Measurements from ENCODE around the gene TASOR2.

TASOR2 gene

GRCh38 chr10:5656737-5657579 lies 27.7 kb upstream of the TASOR2 start:
- no peak for DNase-seq (ENCODE audit: low read depth)

DNA sequence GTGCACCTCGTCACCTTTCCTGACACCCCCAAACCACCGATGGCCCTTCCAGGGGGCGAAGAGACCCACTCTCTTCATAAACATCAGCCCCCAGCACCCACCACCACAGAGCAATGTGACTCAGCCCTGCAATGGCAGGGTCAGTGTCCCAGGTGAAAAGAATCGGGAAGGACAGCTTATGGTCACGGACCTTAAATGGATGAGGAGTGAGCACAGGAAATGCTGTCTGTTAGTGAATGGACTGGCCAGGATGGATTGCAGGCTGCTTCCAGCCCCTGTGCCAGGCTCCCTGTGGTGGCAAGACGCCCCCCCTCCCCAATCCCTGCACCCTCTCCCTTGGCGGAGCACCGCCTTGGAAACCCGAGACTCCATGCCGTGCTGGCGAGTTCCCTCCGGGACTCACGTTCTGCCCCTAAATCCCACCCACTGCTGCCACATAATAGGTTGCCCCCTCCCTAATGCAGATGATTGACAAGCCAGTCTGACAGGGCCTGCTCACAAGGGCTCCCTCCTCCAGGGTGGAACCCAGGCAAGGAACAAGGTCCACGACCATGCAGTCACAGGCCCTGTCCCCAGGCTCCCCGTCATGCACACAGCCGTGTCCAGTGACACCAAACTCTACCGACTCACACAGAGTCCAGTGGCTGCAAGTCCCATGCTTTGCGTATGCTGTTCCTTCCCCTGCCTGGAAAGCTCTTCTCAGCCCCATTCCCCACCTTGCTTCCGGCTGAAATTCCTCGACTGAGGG lies 25.6 kb upstream of the TASOR2 start:
- no peak for DNase-seq (ENCODE audit: low read depth)

DNA sequence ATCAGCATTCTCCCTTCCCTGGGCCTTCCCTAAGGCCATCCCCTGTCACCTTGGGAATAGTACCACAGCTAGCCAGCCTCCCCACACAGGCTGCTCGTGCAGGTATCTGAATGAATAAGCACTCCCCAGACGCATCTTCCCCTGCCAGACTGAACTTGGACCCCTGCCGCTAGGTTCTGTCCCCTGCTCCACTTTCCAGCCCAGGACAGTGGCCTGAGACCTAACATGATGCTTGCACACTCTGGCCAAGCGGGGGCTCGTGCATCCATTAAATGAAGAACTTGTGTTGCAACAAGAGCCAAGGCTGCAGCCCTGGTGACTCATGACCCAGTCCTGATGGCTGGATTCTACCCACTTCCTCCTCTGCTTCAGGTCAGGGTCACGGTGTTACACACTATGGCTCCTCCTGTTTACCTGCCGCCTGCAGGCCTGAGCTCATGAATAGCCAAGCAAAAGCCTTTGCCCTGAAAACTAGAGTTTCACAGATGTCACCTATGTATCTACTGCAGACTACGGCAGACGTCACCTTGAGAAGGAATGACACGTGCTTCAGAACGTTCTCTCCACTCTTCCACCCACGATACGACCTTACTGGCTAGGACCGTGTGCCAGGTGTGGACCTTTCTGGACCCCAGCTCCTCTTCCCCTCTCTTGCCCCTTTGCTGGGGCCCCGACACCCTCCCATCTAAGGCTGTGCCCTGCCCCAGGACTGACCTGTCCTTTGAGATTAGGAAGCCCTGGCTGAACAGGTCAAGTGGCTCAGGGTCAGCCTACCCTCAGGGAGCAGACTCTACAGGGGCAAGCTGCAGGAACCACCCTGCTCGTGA lies 24.7 kb upstream of the TASOR2 start:
- DNase-seq (ENCODE audit: low read depth): peak; percentile 88

GRCh38 chr10:5661043-5661442 lies 23.6 kb upstream of the TASOR2 start:
- DNase-seq (ENCODE audit: low read depth): no peak

GRCh38 chr10:5662708-5663579 lies 21.7 kb upstream of the TASOR2 start:
- DNase-seq (ENCODE audit: low read depth): no peak

DNA sequence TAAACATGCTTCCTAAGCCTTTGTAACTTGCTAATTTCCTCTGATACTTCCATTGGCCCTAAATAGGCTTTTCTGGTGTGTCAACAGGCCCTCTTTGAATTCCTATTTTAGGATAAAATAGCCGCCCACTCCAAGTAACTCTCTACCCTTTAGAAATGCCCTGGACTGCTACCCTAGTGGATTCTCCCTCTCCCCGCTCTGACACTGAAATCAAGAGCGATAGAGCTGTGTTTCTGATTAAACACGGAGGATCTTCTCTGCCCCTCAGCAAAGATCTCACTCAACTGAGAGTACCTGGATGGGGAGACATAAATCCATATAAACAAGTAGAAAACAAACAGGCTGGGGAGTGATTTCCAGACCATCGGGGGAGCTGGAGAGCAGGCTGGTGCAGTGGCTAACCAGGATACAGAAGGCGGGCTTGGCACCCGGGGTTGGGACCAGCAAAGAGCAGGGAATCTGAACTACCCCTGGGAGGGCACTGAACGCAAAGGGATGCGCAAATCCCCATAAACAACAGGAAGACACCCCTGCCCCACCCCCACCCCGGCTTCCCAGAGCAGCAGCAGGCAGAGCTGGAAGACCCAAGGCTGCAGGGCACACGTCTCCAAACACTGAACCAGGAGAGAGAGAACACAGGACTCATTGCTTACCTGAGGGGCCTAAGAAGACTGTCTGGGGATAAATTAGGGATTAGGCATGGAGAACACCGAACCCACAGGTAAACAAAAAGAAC lies 20.8 kb upstream of the TASOR2 start:
- DNase-seq (ENCODE audit: low read depth): no peak

DNA sequence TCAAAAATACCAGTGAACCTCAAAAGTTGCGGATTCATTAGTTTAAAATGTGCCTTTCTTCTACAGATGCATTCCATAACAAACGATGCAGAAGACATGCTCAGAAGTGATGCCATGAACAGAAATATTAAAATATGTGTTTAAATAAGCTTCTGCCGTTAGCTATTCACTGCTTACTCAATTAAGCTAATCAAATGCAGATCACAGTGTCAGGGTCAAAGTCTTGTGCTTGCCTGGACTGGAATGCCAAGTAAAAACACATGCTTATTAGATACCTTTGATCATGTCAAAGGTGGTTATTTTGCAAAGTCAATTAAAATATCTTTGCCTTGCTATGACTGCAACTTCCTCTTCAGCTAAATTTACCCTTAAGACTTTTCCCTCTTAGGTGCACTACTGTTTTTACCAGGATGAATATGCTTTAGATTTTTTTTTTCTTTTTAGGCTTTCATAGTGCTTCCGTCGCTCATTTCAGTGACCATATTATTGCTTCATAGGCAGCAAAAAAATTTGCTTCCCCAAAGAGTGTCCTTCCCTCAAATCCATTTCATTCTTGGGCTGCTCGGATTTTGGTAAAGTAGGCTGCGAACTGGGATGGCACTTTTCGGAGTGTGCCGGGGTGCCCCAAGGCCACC lies 19.1 kb upstream of the TASOR2 start:
- DNase-seq (ENCODE audit: low read depth): no peak

- peak; percentile 70 for DNase-seq (ENCODE audit: low read depth)
Measured at GRCh38 chr10:5666008-5666840, 18.4 kb upstream of the TASOR2 start, which contains the start of gene ASB13. ASB13 (minus strand) TSS chr10:5666595; CDS start chr10:5666551, 44 bp downstream.

DNA sequence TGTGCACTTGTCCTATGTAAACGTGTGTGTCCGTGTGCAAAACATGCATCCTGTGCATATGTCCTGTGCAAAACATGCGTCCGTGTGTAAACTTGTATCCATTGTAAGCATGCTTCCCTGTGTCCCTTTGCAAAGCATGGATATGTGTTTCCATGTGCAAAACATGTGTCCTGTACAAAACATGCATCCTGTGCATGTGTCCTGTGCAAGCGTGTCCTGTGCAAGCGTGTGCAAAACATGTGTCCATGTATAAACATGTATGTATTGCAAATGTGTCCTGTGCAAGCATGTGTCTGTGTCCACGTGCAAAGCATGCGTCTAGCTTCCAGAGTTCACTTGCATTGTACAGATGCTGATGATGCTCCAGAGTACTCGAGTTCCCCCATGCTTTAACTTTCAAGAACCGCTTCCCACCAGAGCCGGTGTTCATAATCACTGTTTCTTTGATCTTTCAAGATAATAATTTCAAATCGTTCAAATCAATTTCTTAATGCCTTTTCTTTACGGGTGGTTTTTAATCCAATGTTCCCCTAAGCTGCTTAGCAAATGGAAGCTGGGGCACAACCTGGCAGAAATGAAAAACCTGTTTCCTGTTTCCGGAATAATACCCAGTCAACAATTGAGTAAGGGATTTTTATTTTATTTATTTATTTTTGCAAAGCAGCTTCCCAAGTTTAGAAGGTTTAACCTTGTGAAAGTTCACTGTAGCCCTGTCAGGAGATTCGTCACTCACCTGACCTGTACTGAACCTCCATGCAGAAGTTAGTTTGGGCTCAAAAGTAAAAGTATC lies 17.6 kb upstream of the TASOR2 start:
- no peak for DNase-seq (ENCODE audit: low read depth)

DNA sequence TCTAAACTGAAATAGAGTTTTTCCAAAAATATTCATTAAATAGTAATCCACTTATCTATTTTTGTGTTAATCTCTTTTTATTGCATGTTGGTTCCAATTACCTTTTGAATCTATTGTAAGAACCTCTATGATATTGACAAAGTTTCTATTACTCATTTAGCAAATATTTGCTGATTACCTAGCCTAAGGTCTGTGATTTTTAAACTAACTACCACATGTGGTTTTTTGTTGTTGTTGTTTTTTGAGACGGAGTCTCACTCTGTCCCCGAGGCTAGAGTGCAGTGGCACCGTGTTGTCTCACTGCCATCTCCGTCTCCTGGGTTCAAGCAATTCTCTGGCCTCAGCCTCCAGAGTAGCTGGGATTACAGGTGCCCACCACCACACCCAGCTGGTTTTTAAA lies 16.2 kb upstream of the TASOR2 start:
- DNase-seq (ENCODE audit: low read depth): no peak

GRCh38 chr10:5669604-5670003 lies 15.0 kb upstream of the TASOR2 start:
- no peak for DNase-seq (ENCODE audit: low read depth)

DNA sequence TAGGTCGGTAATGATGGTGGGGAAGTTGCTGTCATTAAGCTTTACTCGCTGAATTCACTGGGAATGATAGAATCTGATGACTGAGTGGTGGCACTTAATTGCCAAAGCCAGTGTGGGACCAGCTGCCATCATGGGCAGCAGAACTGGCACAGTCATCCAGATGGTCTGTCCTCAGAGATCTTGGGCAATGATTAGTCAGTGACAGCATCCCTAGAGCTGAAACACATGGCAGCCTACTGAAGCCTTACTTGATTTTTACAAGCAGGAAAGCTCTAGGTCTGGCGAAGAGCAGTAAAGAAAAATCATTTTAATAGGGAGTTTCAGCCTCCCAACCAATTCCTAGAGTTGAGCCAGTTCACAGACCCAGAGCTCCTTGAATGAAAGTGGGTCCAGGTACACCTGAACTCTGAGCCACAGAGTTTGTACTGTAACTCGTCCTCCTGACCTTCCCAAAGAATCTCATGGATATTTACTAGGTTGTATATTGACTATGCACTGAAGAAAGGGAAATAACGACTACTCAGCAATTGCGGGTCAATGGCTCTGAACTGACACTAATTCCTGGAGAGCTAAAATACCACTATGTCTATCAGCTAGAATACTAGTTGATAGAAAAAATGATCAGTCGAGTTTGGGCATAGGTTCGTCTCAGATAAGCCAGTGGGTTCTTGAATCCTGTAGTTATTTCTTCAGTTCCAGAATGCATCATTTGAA lies 13.8 kb upstream of the TASOR2 start:
- DNase-seq (ENCODE audit: low read depth): no peak

- DNase-seq (ENCODE audit: low read depth): no peak
Measured at GRCh38 chr10:5678397-5679036, 6.1 kb upstream of the TASOR2 start.

- DNase-seq (ENCODE audit: low read depth): no peak
Measured at GRCh38 chr10:5679037-5679435, 5.6 kb upstream of the TASOR2 start.

DNA sequence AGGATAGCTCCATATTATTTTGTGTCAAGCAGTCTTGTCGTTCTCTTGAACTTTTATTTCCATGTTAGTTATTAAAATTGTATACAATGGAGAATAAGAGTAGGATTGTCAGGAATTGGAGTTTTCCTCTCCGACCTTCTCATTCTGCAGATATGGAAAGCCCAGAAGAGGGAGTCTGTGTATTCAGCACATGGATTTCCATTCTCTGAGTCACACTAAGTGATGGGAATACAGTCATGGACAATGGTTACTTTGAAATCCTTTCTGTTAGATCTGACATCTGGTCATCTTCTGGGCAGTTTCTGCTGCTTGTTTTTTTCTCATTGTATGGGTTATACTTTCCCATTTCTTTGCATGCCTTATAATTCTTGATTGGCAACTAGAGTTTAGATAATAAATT lies 5.0 kb upstream of the TASOR2 start:
- DNase-seq (ENCODE audit: low read depth): peak; percentile 74

GRCh38 chr10:5681930-5682329 lies 2.7 kb upstream of the TASOR2 start:
- no peak for DNase-seq (ENCODE audit: low read depth)

- no peak for DNase-seq (ENCODE audit: low read depth)
Measured at GRCh38 chr10:5683065-5683464, 1.6 kb upstream of the TASOR2 start.
